Activated CD4-positive, alpha-beta T cell treated with anti-CD3 and anti-CD28 coated beads, Interleukin-2, amount 10 ng/mL, durations not matched to agents 7 days and 5 days (primary cell): ENCODE results near the gene CFAP70. TPM values are rescaled to one million over a fixed set of nuclear protein-coding genes. Genes with fewer than 3 reads are reported as not detected.
A peak's percentile ranks its signal among the peaks of the same experiment; 100 is the strongest.

ENCODE experiments used
- CTCF ChIA-PET: fragments of 350-600 bp; sonication (Branson Sonifier 250); formaldehyde crosslinking; loops from one replicate; lab custom pipeline; 2021; ENCODE audit warnings: antibody characterized with exemption; lab: Charles Lee
- POLR2A ChIA-PET: fragments of 350-600 bp; sonication (Branson Sonifier 250); formaldehyde crosslinking; loops from one replicate; lab custom pipeline; 2021; ENCODE audit warnings: antibody characterized with exemption; lab: Charles Lee
- DNase-seq: peaks from one replicate; pipeline ENCODE4 v3.0.0-alpha.2; 2020
- H3K27ac Mint-ChIP-seq: one replicate; pipeline ENCODE4 v1.8.0; 2021; ENCODE audit warnings: mild to moderate bottlenecking, moderate library complexity, mixed read lengths
- H3K27me3 Mint-ChIP-seq: one replicate; pipeline ENCODE4 v1.8.0; 2021; ENCODE audit warnings: mixed read lengths
- H3K36me3 Mint-ChIP-seq: one replicate; pipeline ENCODE4 v1.8.0; 2021; ENCODE audit warnings: low read depth, mixed read lengths
- H3K4me1 Mint-ChIP-seq: one replicate; pipeline ENCODE4 v1.8.0; 2021; ENCODE audit warnings: mixed read lengths
- H3K4me3 Mint-ChIP-seq: one replicate; pipeline ENCODE4 v1.8.0; 2021; ENCODE audit warnings: mild to moderate bottlenecking, moderate library complexity, mixed read lengths
- H3K9me3 Mint-ChIP-seq: one replicate; pipeline ENCODE4 v1.8.0; 2021; ENCODE audit warnings: mixed read lengths
- total RNA-seq, 2 experiments: library from RNA; stranded (reverse); gene quantifications; one replicate each; pipeline ENCODE4 v1.2.3, GENCODE V29; 2021

CFAP70 gene
- total RNA-seq, 2 experiments from 2014 or later = 0.57 to 0.75 TPM

DNA sequence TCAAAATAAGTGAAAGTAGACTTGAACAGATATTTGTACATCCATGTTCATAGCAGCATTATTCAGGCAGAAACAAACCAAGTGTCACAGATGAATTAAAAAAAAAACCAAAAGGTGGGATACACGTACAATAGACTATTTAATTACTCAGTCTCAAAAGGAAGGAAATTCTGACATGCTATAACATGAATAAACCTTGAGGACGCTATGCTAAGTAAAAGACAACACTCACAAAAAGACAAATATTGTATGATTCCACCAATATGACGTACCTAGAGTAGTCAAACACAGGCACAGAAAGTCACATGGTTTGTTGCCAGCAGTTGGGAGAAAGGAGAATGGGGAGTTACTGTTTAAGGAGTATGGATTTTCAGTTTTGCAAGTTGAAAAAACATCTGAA, 18.0 kb upstream of the CFAP70 start:
- Mint-ChIP-seq H3K27me3 (no peaks in the 10 kb centered on the region), H3K36me3 (peaks cover 52% of the 10 kb centered on the region), H3K9me3 (no peaks in the 10 kb centered on the region), H3K27ac (no peak overlapping the region), H3K4me3 (no peak overlapping the region), H3K4me1 (peaks cover 14% of the 10 kb centered on the region)
- CTCF ChIA-PET = no interaction called here
- no peak for DNase-seq
- POLR2A ChIA-PET = no interaction called here

DNA sequence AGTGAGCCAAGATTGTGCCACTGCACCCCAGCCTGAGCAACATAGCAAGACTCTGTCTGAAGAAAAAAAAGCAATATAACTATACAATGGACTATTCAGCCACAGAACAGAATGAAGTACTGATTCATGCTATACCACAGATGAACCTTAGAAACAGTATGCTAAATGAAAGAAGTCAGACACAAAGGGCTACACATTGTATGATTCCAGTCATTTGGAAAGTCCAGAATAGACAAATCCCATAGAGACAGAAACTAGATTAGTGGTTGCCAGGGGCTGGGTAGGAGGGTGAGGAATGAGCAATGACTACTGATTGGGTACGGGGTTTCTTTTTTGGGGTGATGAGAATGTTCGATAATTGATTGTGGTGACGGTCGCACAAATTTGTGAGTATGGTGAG, 9.6 kb upstream of the CFAP70 start:
- no peaks in the 10 kb centered on the region for H3K9me3 Mint-ChIP-seq
- no peaks in the 10 kb centered on the region for H3K27me3 Mint-ChIP-seq
- peaks cover 9% of the 10 kb centered on the region for H3K4me1 Mint-ChIP-seq
- H3K27ac Mint-ChIP-seq = peak overlapping the region; percentile 64
- peaks cover 43% of the 10 kb centered on the region for H3K36me3 Mint-ChIP-seq
- CTCF ChIA-PET = no interaction called here
- no peak for DNase-seq
- H3K4me3 Mint-ChIP-seq = no peak overlapping the region
- POLR2A ChIA-PET = no interaction called here

DNA sequence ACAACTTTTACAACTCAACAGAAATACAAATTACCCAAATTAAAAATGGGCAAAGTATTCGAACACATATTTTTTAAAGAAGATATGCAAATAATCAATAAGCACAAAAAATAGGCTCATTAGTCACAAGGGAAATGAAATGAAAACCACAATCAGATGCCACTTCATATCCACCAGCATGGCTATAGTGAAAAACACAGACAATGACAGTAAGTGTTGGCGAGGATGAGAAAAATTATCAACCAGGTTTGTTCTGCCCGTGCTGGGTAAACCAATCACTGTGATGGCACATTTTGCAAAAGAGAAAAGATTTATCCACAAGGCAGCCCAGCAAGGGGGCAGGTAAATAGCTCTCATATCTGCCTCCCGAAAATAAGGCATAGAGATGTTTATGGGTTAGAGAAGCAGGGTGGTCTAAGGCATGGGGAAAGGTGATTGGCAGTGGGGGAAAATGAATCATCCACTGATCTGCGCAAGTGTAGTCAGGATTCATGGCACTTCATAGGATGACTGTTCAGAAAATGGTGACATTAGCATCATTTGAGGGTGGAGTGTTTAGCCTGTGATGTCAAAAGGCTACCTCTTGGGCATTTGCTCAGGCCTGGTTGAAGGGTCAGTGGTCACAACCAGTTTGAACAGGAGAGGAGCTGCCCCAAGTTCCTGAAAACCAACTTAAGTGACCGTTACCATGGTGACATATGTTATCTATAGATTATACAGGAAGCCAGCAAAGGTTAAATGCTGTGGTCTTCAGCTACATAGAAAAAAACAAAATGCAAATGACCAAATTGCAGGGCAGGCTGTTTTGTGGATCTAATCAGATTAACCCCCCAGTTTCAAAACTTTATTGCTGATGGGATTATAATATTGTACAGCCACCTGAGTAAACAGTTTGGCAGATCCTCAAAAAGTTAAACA, 8.0 kb upstream of the CFAP70 start:
- Mint-ChIP-seq H3K36me3 (peaks cover 41% of the 10 kb centered on the region), H3K4me3 (no peak overlapping the region), H3K27ac (no peak overlapping the region), H3K4me1 (peaks cover 9% of the 10 kb centered on the region), H3K9me3 (no peaks in the 10 kb centered on the region), H3K27me3 (no peaks in the 10 kb centered on the region)
- POLR2A ChIA-PET = interaction anchor here (0.7 kb wide), 1 partner anchor 20 kb away, joined by 4 read pairs; no protein-coding TSS in a partner anchor
- no peak for DNase-seq
- CTCF ChIA-PET = no interaction called here

DNA sequence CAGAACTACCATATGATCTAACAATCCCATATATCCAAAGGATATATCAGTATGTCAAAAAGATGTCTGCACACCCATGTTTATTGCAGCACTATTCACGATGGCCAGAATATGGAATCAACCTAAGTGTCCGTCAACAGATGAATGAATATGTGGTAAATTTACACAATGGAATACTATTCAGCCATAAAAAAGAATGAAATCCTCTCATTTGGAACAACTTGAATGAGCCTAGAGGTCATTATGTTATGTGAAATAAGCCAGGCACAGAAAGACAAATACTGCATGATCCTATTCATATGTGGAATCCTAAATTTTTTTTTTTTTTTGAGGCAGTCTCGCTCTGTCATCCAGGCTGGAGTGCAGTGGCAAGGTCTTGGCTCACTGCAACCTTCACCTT, 6.3 kb upstream of the CFAP70 start:
- ChIA-PET CTCF (no interaction called here), POLR2A (no interaction called here)
- Mint-ChIP-seq H3K27me3 (no peaks in the 10 kb centered on the region), H3K9me3 (no peaks in the 10 kb centered on the region), H3K4me3 (no peak overlapping the region), H3K27ac (no peak overlapping the region), H3K4me1 (peaks cover 9% of the 10 kb centered on the region), H3K36me3 (peaks cover 33% of the 10 kb centered on the region)
- no peak for DNase-seq

DNA sequence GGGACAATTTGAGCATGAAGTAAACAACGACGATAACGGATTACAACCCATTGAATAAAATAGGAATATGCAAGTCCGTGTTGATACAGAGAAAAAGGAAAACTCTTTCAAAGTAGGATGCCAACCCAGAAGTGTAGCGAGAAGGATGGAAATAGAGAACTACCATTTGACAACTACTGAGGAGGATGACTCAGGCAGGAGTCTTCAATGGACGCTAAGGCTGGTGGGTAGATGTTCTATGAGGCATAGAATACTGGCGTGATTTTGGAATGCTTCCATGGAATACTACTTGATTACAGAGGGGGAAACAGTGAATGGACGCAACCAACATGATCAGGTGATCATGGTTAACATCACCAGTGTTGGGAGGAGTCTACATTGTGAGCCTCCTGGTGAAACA, 828 bp upstream of the CFAP70 start:
- Mint-ChIP-seq H3K27me3 (peaks cover 2% of the 10 kb centered on the region), H3K4me3 (no peak overlapping the region), H3K4me1 (peaks cover 16% of the 10 kb centered on the region), H3K36me3 (peaks cover 2% of the 10 kb centered on the region), H3K9me3 (no peaks in the 10 kb centered on the region), H3K27ac (no peak overlapping the region)
- POLR2A ChIA-PET = no interaction called here
- DNase-seq = no peak
- CTCF ChIA-PET = no interaction called here

DNA sequence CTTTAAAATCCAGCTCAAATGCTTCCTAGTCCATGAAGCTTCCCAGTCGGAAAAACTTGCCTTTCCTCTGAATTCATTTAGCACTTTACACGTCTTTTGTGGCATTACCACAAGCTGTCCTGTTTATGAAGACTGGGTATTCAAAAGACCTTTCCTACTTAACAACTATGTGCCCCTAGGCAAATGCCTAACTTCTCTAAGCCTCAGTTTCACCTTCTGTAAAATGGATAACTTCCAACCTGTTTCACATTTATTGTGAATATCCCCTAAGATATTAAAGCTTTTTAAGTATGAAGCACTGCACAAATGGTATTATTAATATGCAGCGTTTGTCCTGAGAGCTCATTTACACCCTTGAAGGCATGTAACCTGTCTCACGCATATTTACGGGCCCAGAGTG, 843 bp downstream of the CFAP70 start:
- Mint-ChIP-seq H3K9me3 (no peaks in the 10 kb centered on the region), H3K4me3 (peak overlapping the region; percentile 89), H3K36me3 (peaks cover 2% of the 10 kb centered on the region), H3K4me1 (peaks cover 16% of the 10 kb centered on the region), H3K27ac (peak overlapping the region; percentile 84), H3K27me3 (peaks cover 2% of the 10 kb centered on the region)
- no peak for DNase-seq
- ChIA-PET POLR2A (interaction anchor here (0.5 kb wide), 1 partner anchor 391 kb away, joined by 3 read pairs; no protein-coding TSS in a partner anchor), CTCF (interaction anchor here (0.6 to 0.8 kb wide), 3 partner anchors 21 to 507 kb away, joined by 3 to 4 read pairs (median 3); no protein-coding TSS in a partner anchor)

DNA sequence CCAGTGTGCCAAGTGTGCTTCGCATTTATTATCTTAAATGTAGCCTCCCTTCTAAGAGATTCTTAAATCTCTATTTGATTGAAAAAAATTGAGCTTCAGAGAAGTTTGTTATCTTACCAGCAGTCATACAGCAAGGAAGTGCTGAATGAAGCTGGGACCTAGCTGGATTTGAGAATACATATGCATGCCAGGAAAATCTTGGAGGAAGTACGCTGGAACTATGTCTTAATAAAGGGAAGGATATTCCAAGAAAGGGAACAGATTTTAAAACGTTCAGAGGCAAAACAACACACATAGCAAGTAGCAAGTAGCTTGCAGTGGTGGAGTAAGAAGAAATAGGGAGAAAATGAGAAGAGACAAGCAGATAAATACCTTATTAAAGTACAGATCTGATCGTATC, 1.5 kb downstream of the CFAP70 start:
- Mint-ChIP-seq H3K27me3 (peaks cover 2% of the 10 kb centered on the region), H3K36me3 (peaks cover 2% of the 10 kb centered on the region), H3K27ac (no peak overlapping the region), H3K4me1 (peaks cover 16% of the 10 kb centered on the region), H3K9me3 (no peaks in the 10 kb centered on the region), H3K4me3 (peak overlapping the region; percentile 89)
- CTCF ChIA-PET = interaction anchor here (0.6 kb wide), 2 partner anchors 214 to 507 kb away, joined by 3 read pairs; no protein-coding TSS in a partner anchor
- DNase-seq = no peak
- POLR2A ChIA-PET = no interaction called here

DNA sequence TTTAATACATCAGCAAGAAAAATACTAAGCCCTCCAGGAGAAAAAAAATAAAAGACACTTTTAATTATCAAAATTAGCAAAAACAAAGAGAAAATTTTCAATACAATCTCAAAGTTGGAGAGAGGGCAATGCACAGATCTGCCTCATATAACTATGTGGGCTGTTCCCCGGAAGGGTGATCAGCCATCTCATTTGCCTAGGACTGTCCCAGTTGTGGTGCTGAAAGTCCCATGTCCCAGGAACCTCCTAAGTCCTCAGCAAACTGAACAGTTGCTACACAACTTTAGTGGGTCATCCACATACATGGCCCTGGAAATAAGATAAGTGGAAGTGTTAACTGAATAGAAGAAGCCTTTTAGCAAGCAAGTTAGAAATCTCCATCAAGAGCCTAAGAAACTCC, 14.4 kb downstream of the CFAP70 start:
- CTCF ChIA-PET = no interaction called here
- no peak for DNase-seq
- H3K27ac Mint-ChIP-seq = no peak overlapping the region
- H3K9me3 Mint-ChIP-seq = no peaks in the 10 kb centered on the region
- POLR2A ChIA-PET = no interaction called here
- no peaks in the 10 kb centered on the region for H3K4me1 Mint-ChIP-seq
- no peak overlapping the region for H3K4me3 Mint-ChIP-seq
- no peaks in the 10 kb centered on the region for H3K27me3 Mint-ChIP-seq
- H3K36me3 Mint-ChIP-seq = no peaks in the 10 kb centered on the region

DNA sequence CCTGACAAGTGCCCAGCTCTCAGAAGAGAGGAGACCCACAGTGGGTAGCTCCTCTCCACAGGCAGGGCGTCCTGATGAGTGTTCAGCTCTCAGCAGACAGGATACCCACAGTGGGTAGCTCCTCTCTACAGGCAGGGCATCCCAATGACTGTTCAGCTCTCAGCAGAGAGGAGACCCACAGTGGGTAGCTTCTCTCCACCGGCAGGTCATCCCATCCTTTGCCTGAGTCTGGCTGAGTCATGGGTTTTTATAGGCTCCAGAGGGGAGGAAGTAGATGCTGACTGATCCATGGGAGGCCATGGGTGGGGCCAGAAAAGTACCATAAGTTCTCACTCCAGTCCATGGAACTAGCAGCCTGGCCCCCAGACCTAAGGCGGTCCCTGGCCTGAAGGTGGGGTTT, 18.5 kb downstream of the CFAP70 start:
- Mint-ChIP-seq H3K4me3 (no peak overlapping the region), H3K9me3 (no peaks in the 10 kb centered on the region), H3K36me3 (no peaks in the 10 kb centered on the region), H3K4me1 (no peaks in the 10 kb centered on the region), H3K27ac (no peak overlapping the region), H3K27me3 (no peaks in the 10 kb centered on the region)
- POLR2A ChIA-PET = no interaction called here
- CTCF ChIA-PET = interaction anchor here (0.5 kb wide), 1 partner anchor 252 kb away, joined by 3 read pairs; no protein-coding TSS in a partner anchor
- DNase-seq = no peak

DNA sequence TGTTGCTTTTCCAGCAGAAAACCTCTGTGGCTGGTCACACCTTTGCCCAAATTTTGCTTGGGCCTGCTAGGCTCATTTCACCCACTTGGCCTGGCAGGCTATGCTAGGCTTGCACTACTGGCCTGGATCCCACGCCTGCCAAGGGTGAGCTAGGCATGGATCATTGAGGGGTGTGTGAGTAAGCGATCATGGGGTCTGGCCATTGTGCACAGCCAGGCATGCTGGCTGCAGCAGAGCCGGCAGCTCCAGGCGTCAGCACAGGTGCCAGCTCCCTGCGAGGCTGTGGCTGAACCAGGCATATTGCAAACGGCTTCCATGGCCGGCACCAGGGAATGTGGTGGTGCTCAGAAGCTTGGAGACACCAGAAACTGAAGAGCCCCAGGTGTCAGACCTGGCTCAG, 19.2 kb downstream of the CFAP70 start:
- H3K27ac Mint-ChIP-seq = no peak overlapping the region
- H3K36me3 Mint-ChIP-seq = no peaks in the 10 kb centered on the region
- no peaks in the 10 kb centered on the region for H3K9me3 Mint-ChIP-seq
- CTCF ChIA-PET = interaction anchor here (0.5 kb wide), 1 partner anchor 253 kb away, joined by 3 read pairs; no protein-coding TSS in a partner anchor
- POLR2A ChIA-PET = no interaction called here
- DNase-seq = no peak
- no peaks in the 10 kb centered on the region for H3K4me1 Mint-ChIP-seq
- no peaks in the 10 kb centered on the region for H3K27me3 Mint-ChIP-seq
- H3K4me3 Mint-ChIP-seq = no peak overlapping the region

DNA sequence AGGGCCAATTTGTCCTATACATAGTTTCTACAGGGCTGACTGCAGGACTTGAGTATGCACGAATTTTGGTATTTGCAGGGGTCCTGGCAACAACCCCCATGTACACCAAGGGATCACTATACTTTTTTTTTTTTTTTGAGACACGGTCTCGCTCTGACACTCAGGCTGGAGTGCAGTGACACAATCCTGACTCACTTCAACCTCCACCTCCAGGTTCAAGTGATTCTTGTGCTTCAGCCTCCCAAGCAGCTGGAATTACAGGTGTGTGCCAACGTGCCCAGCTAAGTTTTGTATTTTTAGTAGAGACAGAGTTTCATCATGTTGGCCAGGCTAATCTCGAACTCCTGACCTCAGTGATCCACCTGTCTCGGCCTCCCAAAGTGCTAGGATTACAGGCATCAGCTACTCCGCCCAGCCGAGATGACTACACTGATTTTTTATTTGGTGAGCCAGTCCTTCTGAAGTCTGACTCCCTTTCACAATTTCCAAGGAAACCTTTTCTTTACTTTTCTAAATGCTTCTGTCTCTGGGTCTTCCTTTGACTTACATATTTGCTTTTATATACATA, 19.8 kb downstream of the CFAP70 start:
- no peak overlapping the region for H3K4me3 Mint-ChIP-seq
- CTCF ChIA-PET = interaction anchor here (0.6 kb wide), 1 partner anchor 261 kb away, joined by 4 read pairs; no protein-coding TSS in a partner anchor

DNA sequence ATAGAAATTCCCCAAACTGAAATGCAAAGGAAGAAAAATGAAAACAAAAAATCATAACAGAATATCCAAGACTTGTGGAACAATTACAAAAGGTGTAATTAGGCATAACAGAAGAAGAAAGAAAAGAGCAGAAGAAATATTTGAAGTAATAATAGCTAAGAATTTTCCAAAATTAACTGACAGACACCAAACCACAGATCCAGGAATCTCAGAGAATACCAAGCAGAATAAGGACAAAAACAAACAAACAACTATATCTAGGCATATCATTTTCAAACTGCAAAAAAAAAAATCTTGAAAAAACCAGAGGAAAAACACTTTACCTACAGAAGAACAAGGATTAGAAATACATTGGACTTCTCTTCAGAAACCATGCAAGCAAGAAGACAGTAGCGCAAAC, 25.5 kb downstream of the CFAP70 start:
- CTCF ChIA-PET = interaction anchor here (0.6 kb wide), 1 partner anchor 54 kb away, joined by 4 read pairs; no protein-coding TSS in a partner anchor
- H3K4me1 Mint-ChIP-seq = no peaks in the 10 kb centered on the region

More for the DNA sequence above, 19.8 kb downstream of the CFAP70 start:
- no peak overlapping the region for H3K27ac Mint-ChIP-seq
- no peaks in the 10 kb centered on the region for H3K4me1 Mint-ChIP-seq
- no peaks in the 10 kb centered on the region for H3K27me3 Mint-ChIP-seq
- H3K36me3 Mint-ChIP-seq = no peaks in the 10 kb centered on the region
- no peaks in the 10 kb centered on the region for H3K9me3 Mint-ChIP-seq
- POLR2A ChIA-PET = no interaction called here
- DNase-seq = no peak

DNA sequence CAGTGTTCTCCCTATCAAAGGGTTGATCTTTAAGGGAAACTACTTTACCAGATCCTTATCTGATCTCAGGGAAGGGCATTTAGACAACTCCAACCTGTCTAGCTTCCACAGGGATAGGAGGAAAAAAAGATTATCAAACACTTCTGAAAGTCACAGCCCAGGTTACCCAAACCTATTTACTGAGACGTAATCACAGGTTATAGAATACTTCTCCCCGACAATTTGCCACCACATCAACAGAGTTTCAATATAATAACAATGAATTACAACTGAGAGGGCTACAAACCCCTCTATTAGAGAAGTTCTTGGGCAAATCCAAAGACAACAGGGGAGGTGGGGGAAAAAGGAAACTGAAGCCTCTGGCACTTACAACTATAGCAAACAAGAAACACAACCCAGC, 26.3 kb downstream of the CFAP70 start:
- H3K4me1 Mint-ChIP-seq = no peaks in the 10 kb centered on the region
- CTCF ChIA-PET = interaction anchor here (0.6 kb wide), 1 partner anchor 53 kb away, joined by 4 read pairs; no protein-coding TSS in a partner anchor
- no peaks in the 10 kb centered on the region for H3K9me3 Mint-ChIP-seq
- POLR2A ChIA-PET = no interaction called here
- DNase-seq = no peak
- peaks cover 17% of the 10 kb centered on the region for H3K27me3 Mint-ChIP-seq
- H3K27ac Mint-ChIP-seq = no peak overlapping the region
- H3K4me3 Mint-ChIP-seq = no peak overlapping the region
- H3K36me3 Mint-ChIP-seq = no peaks in the 10 kb centered on the region

More for the DNA sequence above, 25.5 kb downstream of the CFAP70 start:
- POLR2A ChIA-PET = no interaction called here
- DNase-seq = no peak
- peaks cover 17% of the 10 kb centered on the region for H3K27me3 Mint-ChIP-seq
- no peak overlapping the region for H3K4me3 Mint-ChIP-seq
- H3K9me3 Mint-ChIP-seq = no peaks in the 10 kb centered on the region
- no peaks in the 10 kb centered on the region for H3K36me3 Mint-ChIP-seq
- no peak overlapping the region for H3K27ac Mint-ChIP-seq
